Retinal pigment epithelial cell (primary cell): ENCODE measurements around the gene CEP192.
"Not testable (repeated sequence)": the region's sequence is repeated elsewhere in the genome, so short reads cannot be mapped to it uniquely, and the experiment has no call there.

Experiments
- DNase-seq: peaks from one replicate; pipeline ENCODE4 v3.0.0-alpha.2; 2010; ENCODE audit warnings: low read depth
- H3K4me3 ChIP-seq: 2 replicates; pipeline ENCODE4 v1.5.1; 2011; ENCODE audit warnings: mild to moderate bottlenecking, low read length, control low read depth, moderate library complexity
- CTCF ChIP-seq: conservative IDR thresholded peaks from 2 replicates; pipeline ENCODE4 v1.5.1; 2011; ENCODE audit warnings: low read depth, low read length, control low read depth, inconsistent platforms

Gene CEP192

GRCh38 chr18:13086906-13087305 is 95.7 kb downstream of the CEP192 start:
- H3K4me3 ChIP-seq, result no peak overlapping the region
- DNase-seq, result no peak
- TF ChIP-seq CTCF, result no peak

GRCh38 chr18:13095466-13095865 is 104.3 kb downstream of the CEP192 start:
- no peak overlapping the region for H3K4me3 ChIP-seq
- no peak for TF ChIP-seq CTCF
- no peak for DNase-seq

GRCh38 chr18:13096232-13096631 is 105.1 kb downstream of the CEP192 start:
- H3K4me3 ChIP-seq, result no peak overlapping the region
- TF ChIP-seq CTCF, result no peak

GRCh38 chr18:13096719-13097118 is 105.6 kb downstream of the CEP192 start:
- no peak for DNase-seq

More at GRCh38 chr18:13096232-13096631, 105.1 kb downstream of the CEP192 start:
- no peak for DNase-seq

GRCh38 chr18:13098104-13098503 is 106.9 kb downstream of the CEP192 start:
- H3K4me3 ChIP-seq, result not testable (repeated sequence)

More at GRCh38 chr18:13096719-13097118, 105.6 kb downstream of the CEP192 start:
- no peak for TF ChIP-seq CTCF
- no peak overlapping the region for H3K4me3 ChIP-seq

GRCh38 chr18:13099113-13099512 is 108.0 kb downstream of the CEP192 start:
- no peak for TF ChIP-seq CTCF
- no peak for DNase-seq
- no peak overlapping the region for H3K4me3 ChIP-seq

More at GRCh38 chr18:13098104-13098503, 106.9 kb downstream of the CEP192 start:
- DNase-seq, result not testable (repeated sequence)

- no peak for TF ChIP-seq CTCF
- no peak overlapping the region for H3K4me3 ChIP-seq
- DNase-seq, result no peak
Observed at GRCh38 chr18:13100942-13101658, 109.9 kb downstream of the CEP192 start.
